ENCODE measurements around the gene KAT6B.

- TF ChIP-seq CTCF (IDR thresholded peaks at IDR 0.05) (no peak), POLR2A (IDR thresholded peaks at IDR 0.05) (no peak)
Observed at GRCh38 chr10:74778436-74779094, 47.8 kb upstream of the KAT6B start.
